ENCODE measurements around the gene PAWR.
"Not testable (repeated sequence)": the region's sequence is repeated elsewhere in the genome, so short reads cannot be mapped to it uniquely, and the experiment has no call there.

Gene PAWR

DNA sequence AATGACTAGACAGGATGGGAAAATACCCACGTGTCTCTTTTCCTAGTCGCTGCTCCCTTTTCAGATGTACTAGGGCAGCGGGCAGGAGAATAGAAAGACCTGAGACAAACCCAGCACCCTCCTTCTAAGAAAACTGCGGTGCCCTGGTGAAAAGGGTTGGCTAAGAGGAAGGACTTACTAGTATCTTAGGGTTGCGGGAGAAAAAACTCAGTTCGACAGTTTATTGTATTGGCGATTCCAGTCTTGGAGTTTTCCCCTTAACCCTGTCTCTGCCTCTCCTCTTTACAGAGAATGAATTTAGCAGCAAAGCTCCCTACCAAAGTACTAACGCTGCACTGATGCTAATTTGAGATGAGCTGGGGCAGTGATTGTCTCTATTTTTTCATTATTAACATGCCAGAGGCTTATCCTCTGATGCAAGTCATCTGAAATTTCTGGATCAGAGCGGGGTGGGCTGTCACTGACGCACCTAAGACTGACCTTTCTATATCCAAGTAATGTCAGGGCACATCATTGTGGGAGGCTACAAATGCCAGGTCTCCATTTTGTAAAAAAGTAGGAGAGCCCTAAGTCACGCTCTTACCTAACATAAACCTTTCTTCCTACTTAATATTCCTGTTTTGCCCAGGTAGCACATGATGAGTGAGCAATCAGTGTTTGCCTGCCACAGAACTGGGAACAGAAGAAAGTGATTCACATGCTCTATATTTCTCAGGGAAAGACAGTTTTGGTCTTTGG lies 916 bp upstream of the PAWR start:
- peak overlapping the region; percentile 80 for H3K9ac ChIP-seq (ENCODE audit: low read depth, low read length)
- H3K36me3 ChIP-seq (ENCODE audit: insufficient read depth, low read length) = no peaks in the 10 kb centered on the region
- no peaks in the 10 kb centered on the region for H3K9me3 ChIP-seq (ENCODE audit: control insufficient read depth, insufficient read depth, low read length)
- H3K4me1 ChIP-seq (ENCODE audit: insufficient read depth, low read length) = peaks cover 7% of the 10 kb centered on the region

DNA sequence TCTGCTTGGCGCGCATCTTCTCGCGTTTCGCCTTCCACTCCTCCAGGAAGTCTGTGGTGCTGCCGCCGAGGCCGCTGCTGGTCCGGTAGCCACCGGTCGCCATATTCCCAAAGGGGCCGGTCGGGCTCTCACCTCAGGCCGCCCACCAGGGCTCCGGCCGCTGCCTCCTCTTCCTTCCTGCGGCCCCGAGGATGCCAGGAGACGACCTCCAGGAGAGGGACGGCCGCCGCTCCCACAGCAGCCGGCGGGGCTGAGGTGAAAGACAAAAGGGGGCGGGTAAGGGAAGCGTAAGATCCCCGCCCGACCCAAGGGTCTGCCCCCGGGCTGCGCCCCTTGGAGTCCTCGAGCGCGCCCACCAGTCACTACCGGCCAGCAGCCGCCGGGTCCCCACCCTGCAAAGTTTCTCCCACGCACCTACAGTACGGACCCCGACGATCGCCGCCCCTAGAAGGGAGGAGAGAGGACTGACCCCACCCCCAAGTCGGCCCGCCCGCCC lies 574 bp downstream of the PAWR start:
- Histone ChIP-seq H3K9me3 (ENCODE audit: control insufficient read depth, insufficient read depth, low read length) (no peaks in the 10 kb centered on the region), H3K9ac (ENCODE audit: low read depth, low read length) (peak overlapping the region; percentile 80), H3K4me1 (ENCODE audit: insufficient read depth, low read length) (peaks cover 12% of the 10 kb centered on the region), H3K36me3 (ENCODE audit: insufficient read depth, low read length) (no peaks in the 10 kb centered on the region)

DNA sequence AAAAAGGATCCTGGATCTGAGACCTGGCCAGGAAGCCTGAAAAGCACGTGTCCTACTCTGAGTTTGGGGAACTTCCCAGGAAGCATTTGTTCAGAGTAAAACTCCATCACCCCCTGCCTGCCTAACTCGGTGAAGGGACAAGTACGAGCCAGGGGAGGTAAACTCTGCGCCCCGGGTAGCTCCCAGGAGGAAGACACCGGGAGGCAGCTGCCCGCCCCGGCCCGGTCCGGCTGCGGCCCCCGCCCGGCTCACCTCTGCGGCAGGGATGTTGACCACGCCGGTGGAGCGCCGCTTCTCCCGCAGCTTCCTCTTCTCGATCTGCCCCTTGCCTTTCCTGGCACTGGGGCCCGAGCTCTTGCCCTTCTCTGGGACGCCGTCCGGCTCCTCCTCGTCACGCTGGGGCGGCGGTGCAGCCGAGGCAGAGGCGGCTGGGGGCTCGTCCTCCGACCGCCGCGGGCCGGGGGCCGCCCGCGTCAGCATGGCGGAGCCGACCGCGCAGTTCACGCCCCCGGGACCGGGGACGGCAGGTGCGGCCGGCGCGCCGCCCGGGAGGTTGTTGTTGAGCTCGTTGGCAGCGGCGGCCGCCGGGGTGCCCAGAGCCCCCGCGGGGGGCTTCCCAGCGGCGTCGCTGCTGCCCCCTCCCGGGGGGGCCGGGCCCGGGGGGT lies 1.2 kb downstream of the PAWR start:
- Histone ChIP-seq H3K9me3 (ENCODE audit: control insufficient read depth, insufficient read depth, low read length) (no peaks in the 10 kb centered on the region), H3K9ac (ENCODE audit: low read depth, low read length) (peak overlapping the region; percentile 80)

DNA sequence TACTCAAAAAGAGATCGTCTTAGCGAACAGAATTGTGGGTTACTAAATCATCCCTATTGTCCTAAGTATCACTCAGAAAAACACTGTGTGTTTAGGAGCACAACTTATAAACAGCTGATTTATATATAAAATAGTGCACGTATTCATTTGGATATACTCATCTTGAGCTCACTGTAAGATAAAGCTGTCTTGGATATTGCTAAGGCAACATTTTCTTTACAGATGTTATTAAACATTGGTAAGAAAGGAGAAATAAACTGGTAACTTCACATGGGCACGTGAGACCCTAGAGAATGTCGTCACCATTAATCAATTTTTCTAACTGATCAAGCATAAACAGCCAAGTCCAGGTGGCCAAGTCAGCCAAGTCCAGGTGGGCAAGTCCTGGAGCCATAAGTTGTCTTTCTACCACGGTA lies 1.7 kb downstream of the PAWR start:
- no peaks in the 10 kb centered on the region for H3K9me3 ChIP-seq (ENCODE audit: control insufficient read depth, insufficient read depth, low read length)
- no peaks in the 10 kb centered on the region for H3K36me3 ChIP-seq (ENCODE audit: insufficient read depth, low read length)
- peaks cover 12% of the 10 kb centered on the region for H3K4me1 ChIP-seq (ENCODE audit: insufficient read depth, low read length)
- peak overlapping the region; percentile 80 for H3K9ac ChIP-seq (ENCODE audit: low read depth, low read length)

More for the DNA sequence above, 1.2 kb downstream of the PAWR start:
- H3K4me1 ChIP-seq (ENCODE audit: insufficient read depth, low read length) = peaks cover 12% of the 10 kb centered on the region
- H3K36me3 ChIP-seq (ENCODE audit: insufficient read depth, low read length) = no peaks in the 10 kb centered on the region

DNA sequence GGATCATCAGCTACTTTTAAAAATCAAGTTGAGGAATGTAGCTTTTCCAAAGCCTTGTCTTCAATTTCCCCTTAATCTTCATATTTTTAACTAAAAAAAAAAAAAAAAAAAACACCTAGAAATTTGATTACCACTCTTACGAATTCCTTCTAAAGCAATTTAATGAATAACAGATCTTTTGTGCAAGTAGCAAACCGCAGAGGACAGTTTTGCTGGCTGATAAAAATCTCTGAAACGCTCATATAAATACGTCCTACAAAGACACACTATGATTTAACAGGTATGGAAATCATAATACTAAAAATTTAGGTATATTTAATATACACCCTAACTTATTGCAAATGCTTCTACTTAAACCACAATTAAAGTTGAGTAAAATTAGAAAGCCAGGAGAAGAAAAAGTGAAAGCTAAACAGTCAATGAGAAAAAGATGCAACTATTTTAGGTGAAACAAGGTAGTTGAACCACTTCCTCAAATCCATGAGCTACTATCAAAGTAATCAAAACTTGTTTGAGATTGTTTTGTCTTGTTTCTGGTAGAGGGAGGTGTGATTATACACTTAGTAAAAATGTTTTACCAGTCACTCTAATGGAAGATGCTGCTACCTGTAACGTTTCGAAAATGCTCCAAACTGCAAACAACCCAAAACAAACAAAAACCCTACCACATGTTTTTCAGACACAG lies 2.2 kb downstream of the PAWR start:
- Histone ChIP-seq H3K9ac (ENCODE audit: low read depth, low read length) (peak overlapping the region; percentile 80), H3K36me3 (ENCODE audit: insufficient read depth, low read length) (no peaks in the 10 kb centered on the region), H3K4me1 (ENCODE audit: insufficient read depth, low read length) (peaks cover 12% of the 10 kb centered on the region), H3K9me3 (ENCODE audit: control insufficient read depth, insufficient read depth, low read length) (no peaks in the 10 kb centered on the region)

DNA sequence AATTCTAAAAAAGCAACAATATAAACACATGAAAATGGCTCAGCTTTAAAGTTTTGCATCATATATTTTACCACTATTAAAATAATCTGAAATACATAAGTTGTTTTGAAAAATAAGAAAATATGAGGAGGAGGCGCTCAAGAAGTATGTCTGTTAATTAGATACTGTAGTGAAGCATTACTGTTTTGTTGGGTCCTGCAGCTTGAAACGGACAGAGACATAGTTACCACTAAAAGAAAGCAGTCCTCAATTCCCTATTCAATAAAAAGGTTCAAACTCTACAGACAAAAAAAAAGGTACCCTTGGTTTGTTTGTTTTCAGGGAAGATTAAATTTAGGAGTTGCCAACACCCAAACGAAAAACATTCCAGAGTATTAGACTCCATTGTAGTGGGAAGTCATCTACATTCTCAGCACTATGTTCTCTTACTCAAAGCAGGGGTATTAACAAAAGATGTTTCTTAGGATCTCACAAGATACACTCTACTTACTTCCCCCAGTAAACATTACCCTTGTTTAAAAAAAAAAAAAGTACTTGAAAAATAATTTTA lies 3.0 kb downstream of the PAWR start:
- Histone ChIP-seq H3K36me3 (ENCODE audit: insufficient read depth, low read length) (no peaks in the 10 kb centered on the region), H3K4me1 (ENCODE audit: insufficient read depth, low read length) (peaks cover 9% of the 10 kb centered on the region), H3K9me3 (ENCODE audit: control insufficient read depth, insufficient read depth, low read length) (no peaks in the 10 kb centered on the region), H3K9ac (ENCODE audit: low read depth, low read length) (peak overlapping the region; percentile 80)

DNA sequence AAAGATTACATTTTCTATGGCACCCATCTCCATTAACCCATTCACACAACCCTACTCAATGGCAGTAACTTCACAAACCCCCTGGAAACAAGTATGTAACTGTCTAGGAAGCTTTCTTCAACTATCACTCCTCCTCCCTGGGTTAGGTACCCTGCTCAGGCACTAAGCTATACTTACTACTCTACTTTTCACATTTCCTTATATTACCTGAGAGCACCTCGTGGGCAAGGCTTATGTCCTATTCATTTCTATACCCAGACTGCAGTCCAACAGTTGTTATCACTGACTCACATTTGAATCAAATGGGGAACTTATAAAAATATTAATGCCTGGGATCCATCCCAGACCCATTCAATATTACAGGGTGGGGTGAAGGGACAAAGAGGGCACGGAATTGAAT lies 4.6 kb downstream of the PAWR start:
- H3K9ac ChIP-seq (ENCODE audit: low read depth, low read length) = peak overlapping the region; percentile 80; the same call in 1 of the 2 replicates
- peaks cover 22% of the 10 kb centered on the region for H3K4me1 ChIP-seq (ENCODE audit: insufficient read depth, low read length)

DNA sequence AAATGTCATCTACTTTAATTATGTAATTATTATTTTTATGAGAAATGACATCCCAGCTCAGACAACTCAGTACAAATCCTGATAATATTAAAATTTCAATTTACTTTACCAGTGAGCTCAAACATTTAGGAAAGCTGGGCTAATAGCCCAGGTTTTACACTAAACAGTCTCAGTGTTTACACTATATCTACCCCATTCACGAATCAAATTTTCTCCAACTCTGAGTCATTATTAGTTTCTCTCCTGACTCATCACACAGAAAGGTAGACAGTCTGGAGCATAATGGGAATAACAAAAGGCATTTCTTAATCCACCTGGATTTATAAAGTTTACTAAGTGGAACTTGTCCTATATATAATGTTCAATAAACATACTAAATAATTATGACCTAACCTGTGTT lies 5.7 kb downstream of the PAWR start:
- H3K4me1 ChIP-seq (ENCODE audit: insufficient read depth, low read length) = peaks cover 30% of the 10 kb centered on the region
- H3K36me3 ChIP-seq (ENCODE audit: insufficient read depth, low read length) = no peaks in the 10 kb centered on the region
- H3K9ac ChIP-seq (ENCODE audit: low read depth, low read length) = no peak overlapping the region
- no peaks in the 10 kb centered on the region for H3K9me3 ChIP-seq (ENCODE audit: control insufficient read depth, insufficient read depth, low read length)

More for the DNA sequence above, 4.6 kb downstream of the PAWR start:
- no peaks in the 10 kb centered on the region for H3K9me3 ChIP-seq (ENCODE audit: control insufficient read depth, insufficient read depth, low read length)
- no peaks in the 10 kb centered on the region for H3K36me3 ChIP-seq (ENCODE audit: insufficient read depth, low read length)

DNA sequence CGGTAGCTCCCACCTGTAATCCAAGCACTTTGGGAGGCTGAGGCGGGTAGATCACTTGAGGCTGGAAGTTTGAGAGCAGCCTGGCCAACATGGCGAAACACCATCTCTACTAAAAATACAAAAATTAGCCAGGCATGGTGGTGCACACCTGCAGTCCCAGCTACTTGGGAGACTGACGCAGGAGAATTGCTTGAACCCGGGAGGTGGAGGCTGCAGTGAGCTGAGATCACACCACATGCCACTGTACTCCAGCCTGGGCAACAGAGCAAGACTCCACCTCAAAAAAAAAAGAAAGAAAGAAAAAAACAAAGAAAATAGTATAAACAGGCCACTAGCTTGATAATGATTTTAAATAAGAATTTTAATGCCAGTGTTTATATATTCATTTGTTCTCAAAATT lies 6.4 kb downstream of the PAWR start:
- H3K4me1 ChIP-seq (ENCODE audit: insufficient read depth, low read length) = peaks cover 36% of the 10 kb centered on the region
- H3K36me3 ChIP-seq (ENCODE audit: insufficient read depth, low read length); H3K9me3 ChIP-seq (ENCODE audit: control insufficient read depth, insufficient read depth, low read length); H3K9ac ChIP-seq (ENCODE audit: low read depth, low read length): not testable (repeated sequence)

DNA sequence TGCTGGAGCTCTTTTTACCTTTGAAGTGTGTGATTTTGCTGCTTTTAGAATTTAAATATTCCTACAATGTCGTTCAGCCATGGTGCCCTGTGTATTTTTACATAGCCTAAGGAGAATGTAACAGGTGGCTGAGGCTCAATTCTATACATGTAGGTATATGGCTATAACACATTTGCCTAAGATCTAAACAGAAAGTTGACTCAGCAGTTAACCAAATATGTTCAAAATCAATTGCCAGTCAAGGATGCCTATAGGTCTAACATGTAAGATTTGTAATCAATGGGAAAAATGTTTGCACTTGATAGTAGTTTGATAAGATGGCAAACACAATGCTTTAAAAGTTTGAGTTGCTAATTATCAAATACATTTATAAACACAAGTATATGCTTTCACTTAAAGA lies 8.2 kb downstream of the PAWR start:
- Histone ChIP-seq H3K36me3 (ENCODE audit: insufficient read depth, low read length) (no peaks in the 10 kb centered on the region), H3K9ac (ENCODE audit: low read depth, low read length) (no peak overlapping the region), H3K9me3 (ENCODE audit: control insufficient read depth, insufficient read depth, low read length) (no peaks in the 10 kb centered on the region), H3K4me1 (ENCODE audit: insufficient read depth, low read length) (peaks cover 42% of the 10 kb centered on the region)

DNA sequence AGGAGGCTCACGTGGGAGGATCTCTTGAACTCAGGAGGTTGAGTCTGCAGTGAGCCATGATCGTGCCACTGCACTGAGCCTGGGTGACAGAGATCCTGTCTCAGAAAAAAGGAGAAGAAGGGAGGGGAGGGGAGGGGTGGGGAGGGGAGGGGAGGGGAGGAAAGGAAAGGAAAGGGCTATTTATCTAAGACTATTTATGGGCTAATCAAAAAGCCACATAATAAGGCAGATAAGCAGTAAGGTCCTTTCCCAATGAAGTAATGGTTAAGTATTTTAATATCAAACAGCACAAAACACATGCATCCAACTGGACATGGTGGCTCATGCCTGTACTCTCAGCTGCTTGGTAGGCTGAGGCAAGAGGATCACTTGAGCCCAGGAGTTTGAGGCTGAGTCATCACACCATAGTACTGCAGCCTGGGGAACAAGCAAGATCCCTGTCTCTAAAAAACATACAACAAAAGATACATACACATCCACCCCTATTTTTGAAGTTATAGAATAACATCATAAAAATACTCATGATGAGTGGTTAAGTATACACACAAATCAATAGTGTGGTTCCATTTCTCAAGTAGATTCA lies 9.7 kb downstream of the PAWR start:
- H3K9me3 ChIP-seq (ENCODE audit: control insufficient read depth, insufficient read depth, low read length) = no peaks in the 10 kb centered on the region
- no peak overlapping the region for H3K9ac ChIP-seq (ENCODE audit: low read depth, low read length)
- H3K4me1 ChIP-seq (ENCODE audit: insufficient read depth, low read length) = peaks cover 38% of the 10 kb centered on the region
- no peaks in the 10 kb centered on the region for H3K36me3 ChIP-seq (ENCODE audit: insufficient read depth, low read length)

DNA sequence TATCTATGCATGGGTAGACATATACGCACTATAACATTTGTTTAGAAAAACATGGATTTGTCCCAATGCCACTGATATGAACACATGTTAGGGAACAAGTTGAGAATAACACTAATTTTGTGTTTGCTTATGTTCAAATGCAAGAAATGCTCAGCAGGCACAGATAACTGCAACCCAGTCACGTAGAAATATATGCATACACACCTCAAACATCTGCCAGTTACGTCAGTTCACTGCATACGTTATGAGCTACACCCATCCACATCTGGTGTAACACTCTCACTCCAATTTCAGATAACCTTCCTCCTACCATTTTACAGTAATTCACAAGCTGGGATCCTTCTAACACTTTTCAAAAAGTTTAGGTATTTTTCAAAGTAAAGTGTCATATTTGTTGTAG lies 10.7 kb downstream of the PAWR start:
- H3K4me1 ChIP-seq (ENCODE audit: insufficient read depth, low read length) = peaks cover 37% of the 10 kb centered on the region
- no peak overlapping the region for H3K9ac ChIP-seq (ENCODE audit: low read depth, low read length)
- no peaks in the 10 kb centered on the region for H3K36me3 ChIP-seq (ENCODE audit: insufficient read depth, low read length)
- no peaks in the 10 kb centered on the region for H3K9me3 ChIP-seq (ENCODE audit: control insufficient read depth, insufficient read depth, low read length)

DNA sequence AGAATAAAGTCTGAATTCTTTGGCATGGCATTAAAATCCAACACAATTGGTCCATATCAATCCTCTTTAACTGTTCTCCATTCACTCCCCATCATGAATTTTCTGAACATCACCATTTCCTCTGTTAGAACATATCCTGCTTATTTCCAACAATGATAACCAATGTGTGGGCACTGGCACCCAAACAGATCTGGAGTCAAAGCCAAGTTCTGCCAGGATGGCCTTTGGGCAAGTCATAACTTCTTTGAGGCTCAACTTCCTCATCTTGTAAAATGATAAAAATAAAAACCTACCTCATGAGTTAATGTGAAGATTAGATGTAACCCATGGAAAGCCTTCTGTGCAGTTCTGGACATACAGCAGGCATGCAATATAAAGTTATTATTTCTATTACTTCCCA lies 12.5 kb downstream of the PAWR start:
- Histone ChIP-seq H3K9ac (ENCODE audit: low read depth, low read length) (no peak overlapping the region), H3K4me1 (ENCODE audit: insufficient read depth, low read length) (peaks cover 42% of the 10 kb centered on the region), H3K9me3 (ENCODE audit: control insufficient read depth, insufficient read depth, low read length) (no peaks in the 10 kb centered on the region), H3K36me3 (ENCODE audit: insufficient read depth, low read length) (no peaks in the 10 kb centered on the region)

DNA sequence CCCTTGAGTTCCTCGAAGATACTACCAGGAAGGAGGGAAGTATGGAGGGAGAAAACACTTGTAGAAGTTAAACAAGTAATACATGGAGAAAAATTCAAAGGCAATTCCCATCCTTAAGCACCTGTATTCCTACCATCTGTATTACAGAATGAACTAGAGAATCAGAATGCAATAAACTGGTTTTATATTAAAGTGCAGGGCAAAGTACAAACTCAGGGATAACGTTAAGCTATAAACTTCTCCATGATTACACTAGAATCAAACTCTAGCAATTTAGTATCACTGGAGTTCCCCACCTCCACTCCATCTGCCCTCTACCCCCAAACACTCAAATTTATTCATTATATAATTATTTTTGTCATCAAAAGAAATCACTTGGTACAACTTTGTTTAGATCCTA lies 13.1 kb downstream of the PAWR start:
- Histone ChIP-seq H3K36me3 (ENCODE audit: insufficient read depth, low read length) (no peaks in the 10 kb centered on the region), H3K4me1 (ENCODE audit: insufficient read depth, low read length) (peaks cover 38% of the 10 kb centered on the region), H3K9ac (ENCODE audit: low read depth, low read length) (no peak overlapping the region), H3K9me3 (ENCODE audit: control insufficient read depth, insufficient read depth, low read length) (no peaks in the 10 kb centered on the region)

Measured in ES-I3 (cell line).